K562 treated with DMSO at 1 percent for 12 hours (cell line): Measurements from ENCODE around the gene GIMAP7. TPM values are rescaled to one million over a fixed set of nuclear protein-coding genes. Genes with fewer than 3 reads are reported as not detected.

ENCODE experiments used
- total RNA-seq: library from RNA; unstranded; fragments of 300-600 nt; gene quantifications from 2 replicates; pipeline ENCODE4 v1.2.3, GENCODE V29; 2022; ENCODE audit not compliant: insufficient read depth

The GIMAP7 gene
- not detected in 2 replicates for total RNA-seq

GRCh38 chr7:150514748-150515222, at the start of gene GIMAP7:
Gene GIMAP7, plus strand, starts transcription at chr7:150514872. Its CDS starts 5,103 bp downstream, at chr7:150519975.

GRCh38 chr7:150567169-150567568, 52.5 kb downstream of the GIMAP7 start, which contains the start of gene GIMAP4:
Gene GIMAP4, plus strand, starts transcription at chr7:150567390. Its CDS starts 2,512 bp downstream, at chr7:150569902.

Other genes starting within 250 kb of the GIMAP7 start
- gene LRRC61, start 191.5 kb upstream of the GIMAP7 start, total RNA-seq, result 71.2 and 100 TPM in 2 replicates
- gene ACTR3C, start 191.3 kb upstream of the GIMAP7 start, total RNA-seq, result 5.1 and 13.9 TPM in 2 replicates
- 0.96 TPM in 1 of 2 replicates, not detected in the other for gene RARRES2, start 173.2 kb upstream of the GIMAP7 start, total RNA-seq
- gene REPIN1, start 146.1 kb upstream of the GIMAP7 start, total RNA-seq, result 225 and 307 TPM in 2 replicates
- gene ZNF775, start 135.5 kb upstream of the GIMAP7 start, total RNA-seq, result 25.0 and 25.5 TPM in 2 replicates
- gene GIMAP8, start 64.2 kb upstream of the GIMAP7 start, total RNA-seq, result 0.14 TPM in 1 of 2 replicates, not detected in the other
- not detected in 2 replicates for gene GIMAP4, start 52.5 kb downstream of the GIMAP7 start, total RNA-seq
- 0.30 and 0.47 TPM in 2 replicates for gene GIMAP6, start 117.5 kb downstream of the GIMAP7 start, total RNA-seq
- 7.6 and 9.9 TPM in 2 replicates for gene GIMAP2, start 170.8 kb downstream of the GIMAP7 start, total RNA-seq
- gene GIMAP1, start 201.7 kb downstream of the GIMAP7 start, total RNA-seq, result not detected in 2 replicates
- gene GIMAP5, start 222.5 kb downstream of the GIMAP7 start, total RNA-seq, result 2.6 and 5.4 TPM in 2 replicates